CD4-positive, alpha-beta T cell treated with Interleukin-17A for 4 hours (primary cell): ENCODE results near the gene RGP1.

Experiments used
- DNase-seq: peaks from one replicate; pipeline ENCODE4 v3.0.0-alpha.2; 2020; ENCODE audit warnings: mixed read lengths

Gene RGP1

DNA sequence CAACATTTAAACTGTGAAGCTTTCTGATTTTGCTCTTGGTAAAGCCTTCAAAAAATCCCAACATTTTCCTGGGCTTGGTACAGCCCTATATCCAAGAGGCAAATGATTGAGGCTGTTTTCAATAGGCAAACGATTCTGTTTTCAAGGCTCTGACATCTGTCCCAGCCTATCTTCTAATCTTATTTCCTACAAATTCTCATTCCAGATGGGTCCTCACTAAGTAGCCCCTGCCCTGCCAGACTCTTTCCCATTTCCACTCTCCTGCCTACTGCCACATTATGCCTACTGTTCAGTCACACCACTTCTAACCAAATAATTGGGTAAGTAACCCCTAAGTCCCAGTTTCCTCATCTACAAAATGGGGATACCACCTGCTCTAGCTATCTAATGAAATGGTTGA is 3.5 kb upstream of the RGP1 start:
- DNase-seq = no peak

DNA sequence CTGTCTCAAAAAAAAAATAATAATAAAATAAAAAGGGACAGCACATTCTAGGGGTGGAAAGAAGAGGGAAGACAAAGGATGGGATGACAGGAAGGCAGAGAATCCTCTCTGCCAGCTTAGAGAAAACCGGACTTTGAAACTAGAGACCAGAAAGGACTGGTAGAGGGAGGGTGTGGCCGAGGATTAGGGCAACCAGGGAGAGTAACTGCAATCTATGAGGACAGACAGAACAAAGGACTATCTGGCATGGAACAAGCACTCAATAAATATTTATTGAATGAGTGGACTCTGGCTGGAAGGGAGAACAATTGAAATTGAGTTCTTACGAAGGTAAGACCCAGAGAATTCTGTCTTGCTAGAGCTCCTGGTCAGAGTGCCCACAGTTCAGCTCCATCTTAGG is 2.5 kb upstream of the RGP1 start:
- DNase-seq = no peak

DNA sequence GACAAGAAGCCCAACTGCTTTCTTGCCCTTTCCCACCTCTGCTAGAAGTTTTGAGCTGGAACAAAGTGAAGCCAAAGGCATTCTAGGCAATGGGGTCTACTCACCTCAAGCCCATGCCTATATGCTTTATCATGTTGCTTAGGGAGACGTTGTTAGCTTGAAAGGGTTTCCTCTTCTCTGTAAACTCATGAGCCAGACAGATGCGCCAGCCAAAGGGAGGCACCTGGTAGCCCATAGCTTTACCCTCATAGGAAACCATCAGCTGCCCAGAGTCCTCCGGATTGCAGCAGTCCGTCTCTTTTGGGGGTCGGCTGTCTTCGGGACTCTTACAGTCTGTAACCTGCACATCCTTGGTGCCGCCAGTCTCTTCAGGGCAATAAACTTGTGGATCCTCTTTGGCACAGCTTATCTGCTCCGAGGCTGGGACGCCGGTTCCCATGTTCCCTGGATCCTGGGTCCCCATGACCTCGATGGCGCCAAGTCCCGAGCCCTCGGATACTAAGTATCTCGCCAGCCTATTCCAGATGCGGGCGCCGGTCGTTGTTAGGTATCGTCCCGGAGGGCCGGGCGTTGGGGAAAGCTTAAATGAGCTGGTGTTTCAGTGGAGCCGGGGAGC is 737 bp upstream of the RGP1 start:
- DNase-seq = peak; percentile 20

DNA sequence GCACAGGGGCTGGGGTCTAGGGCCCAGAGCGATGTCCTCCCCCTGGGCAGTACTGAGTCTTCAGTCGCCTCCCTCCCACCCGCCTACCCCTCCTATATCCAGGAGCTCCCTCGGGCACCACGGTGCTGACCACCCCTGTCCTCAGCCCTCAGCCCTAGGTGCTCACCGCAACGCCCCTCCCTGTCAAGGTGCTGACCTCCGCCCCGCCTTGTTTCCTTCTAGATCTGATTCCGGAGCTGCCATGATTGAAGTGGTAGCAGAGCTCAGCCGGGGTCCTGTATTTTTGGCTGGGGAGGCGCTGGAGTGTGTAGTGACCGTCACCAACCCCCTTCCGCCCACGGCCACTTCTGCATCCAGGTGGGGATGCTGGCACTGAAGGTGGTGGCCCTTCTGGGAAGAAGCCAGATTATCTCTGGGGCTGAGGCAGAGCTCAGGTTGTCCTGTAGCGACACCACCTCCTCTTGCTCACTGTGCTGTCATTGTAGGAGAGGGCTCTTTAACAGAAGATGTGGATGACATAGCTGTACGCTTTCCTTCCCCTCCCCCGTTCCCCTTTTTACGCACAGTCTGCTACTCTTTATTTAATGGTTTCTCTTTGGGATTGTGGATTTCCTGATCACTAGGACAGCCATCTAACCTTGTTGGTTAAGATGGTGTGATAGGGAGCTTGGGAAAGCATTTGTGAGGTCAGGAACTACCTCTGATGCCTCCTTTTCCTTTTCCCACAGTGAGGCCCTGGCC is 598 bp downstream of the RGP1 start:
- peak; percentile 62 for DNase-seq

DNA sequence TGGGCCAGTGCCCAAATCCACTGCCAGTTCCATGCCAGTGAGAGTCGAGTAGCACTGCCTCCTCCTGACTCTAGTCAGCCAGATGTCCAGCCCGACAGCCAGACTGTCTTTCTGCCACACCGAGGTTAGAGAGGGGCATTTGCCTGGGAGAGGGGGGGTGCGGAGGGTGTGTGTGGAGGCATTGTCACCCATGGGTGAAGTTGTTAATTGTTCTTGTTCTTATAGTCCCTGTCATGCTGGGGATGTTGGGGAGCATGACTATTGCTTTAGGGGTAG is 1.1 kb downstream of the RGP1 start:
- DNase-seq = no peak

DNA sequence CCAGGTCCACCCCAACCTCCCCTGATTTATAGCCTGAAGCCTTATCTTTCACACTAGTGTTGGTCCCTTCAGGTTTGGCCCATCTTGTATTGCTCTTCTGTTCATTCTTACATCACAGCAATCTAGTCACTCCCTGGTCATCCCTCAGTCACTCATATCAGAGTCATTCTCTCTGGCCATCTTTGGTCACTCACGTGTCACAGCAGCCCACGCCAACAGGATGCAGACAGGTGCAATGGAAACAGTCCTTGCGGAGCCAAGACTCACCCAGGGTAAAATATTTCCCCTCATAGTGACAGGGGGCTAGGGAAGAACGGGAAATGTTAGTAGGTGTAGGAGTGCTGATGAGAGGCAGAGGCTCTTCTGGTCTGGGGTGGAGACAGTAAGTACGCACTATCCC is 4.4 kb downstream of the RGP1 start:
- no peak for DNase-seq

DNA sequence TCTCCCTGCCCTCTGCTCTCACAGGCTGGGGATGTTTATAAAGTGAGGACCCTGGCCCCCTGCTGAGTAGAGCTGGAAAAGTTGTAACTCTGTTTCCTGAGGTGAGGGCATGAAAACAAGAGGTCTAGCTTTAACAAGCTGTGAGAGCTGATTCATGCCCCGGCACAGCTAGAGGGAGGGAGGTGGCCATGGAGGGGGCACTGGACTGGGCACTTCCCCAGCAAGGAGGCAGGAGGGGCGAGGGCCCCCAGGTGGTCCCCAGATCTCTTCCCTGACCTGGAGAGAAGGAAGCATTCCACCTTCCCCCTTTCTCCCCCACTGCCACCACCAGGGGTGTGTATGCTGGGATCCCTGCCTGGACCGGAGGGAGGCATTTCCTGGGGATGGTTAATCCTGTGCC is 5.2 kb downstream of the RGP1 start, which contains the start of gene MSMP:
Gene MSMP (minus strand): TSS at position 13 of the 400 bp plus-strand sequence. CDS start 147 bp downstream, outside the sequence.
- DNase-seq = no peak

DNA sequence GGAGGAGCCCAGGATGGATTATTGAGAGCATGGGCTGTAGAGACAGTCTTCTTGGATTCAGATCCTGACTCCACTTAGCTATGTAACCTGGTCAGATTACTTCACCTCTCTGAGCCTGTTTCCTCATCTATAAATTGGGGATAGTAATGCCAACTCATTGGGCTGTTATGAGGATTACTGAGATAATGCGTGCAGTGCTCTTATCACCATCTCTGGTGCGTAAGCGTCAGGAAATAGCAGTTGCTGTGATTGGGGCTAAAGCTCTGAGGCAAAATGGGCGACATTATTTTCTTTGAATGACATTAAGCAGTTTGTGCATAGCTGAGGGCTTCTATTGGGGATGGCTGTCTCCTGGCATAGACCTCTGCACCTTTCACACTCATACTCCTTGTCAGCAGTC is 6.0 kb downstream of the RGP1 start:
- no peak for DNase-seq

DNA sequence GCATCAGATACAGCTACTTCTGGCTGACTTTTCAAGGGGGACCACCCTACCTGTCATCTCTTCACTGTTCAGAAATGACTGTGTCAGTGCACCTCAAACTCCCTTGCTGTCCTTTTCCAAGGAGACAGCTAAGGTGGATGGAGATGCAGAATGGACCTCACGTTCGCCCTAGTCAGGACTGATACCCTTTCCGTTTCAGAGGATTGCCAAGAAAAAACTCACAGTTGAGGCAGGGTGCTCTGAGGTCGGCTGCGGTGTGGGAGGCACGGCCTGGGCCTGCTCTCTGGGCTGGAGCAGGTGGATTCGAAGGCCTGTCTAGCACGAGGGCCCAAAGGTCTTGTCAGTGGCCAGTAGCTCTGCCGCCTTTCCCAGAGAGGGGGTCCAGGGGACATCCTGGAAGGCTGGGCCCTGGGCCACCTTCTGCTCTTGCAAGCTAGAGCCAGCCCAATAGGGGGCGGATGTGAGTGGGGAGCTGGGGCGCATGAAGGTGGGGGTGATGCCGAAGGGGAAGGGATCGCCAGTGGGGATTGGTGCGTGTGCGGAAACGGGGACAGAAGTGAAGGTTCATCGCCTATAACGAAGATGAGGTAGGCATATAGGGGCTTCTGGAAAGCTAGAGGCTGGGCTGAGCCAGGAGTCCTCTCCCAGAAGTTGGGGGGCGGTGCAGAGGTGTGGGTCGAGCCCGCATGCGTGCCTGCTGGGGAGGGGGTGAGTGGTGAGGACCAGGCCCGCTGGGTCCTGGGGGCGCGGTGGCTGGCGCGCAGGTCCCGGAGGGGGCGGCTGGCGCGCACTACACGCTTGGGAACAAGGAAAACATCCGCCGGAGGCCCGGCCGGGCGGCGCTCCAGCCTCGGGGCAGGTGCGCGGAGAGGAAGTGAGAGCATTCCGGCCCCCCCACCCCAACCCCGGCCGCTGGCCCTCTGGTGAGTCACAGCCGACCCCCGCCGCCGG is 7.5 kb downstream of the RGP1 start:
- DNase-seq = peak; percentile 84

DNA sequence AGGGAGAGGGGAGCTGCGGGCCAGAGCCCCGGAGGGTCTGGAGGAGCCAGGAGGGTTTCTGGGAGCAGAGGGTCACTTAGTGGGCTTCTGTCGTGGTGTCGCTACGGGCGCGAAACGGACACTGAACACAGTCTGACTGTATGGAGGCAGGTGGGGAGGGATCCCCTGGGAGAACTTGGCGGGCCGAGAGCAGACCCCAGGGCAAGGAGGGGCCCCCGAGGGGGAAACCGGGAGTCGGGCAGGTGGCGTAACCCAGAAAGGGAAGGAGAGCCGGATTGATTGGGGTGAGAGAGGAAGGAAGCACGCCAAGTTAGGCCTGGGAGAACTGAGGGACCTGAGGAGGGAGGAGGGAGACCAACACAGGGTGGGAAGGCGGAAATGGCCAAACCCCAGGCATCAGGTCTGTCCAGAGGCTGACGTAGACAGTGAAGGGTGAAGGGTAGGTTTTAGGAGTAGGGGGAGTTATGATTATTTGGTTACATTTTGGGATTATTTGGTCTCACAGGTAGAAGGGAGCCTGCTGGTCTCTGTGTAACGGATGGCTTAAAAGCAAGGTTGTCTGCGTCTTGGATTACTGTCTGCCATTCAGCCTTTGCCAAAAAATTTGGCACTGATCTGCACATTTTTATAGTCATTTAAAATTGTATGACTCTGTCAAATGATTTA is 8.3 kb downstream of the RGP1 start:
- no peak for DNase-seq

DNA sequence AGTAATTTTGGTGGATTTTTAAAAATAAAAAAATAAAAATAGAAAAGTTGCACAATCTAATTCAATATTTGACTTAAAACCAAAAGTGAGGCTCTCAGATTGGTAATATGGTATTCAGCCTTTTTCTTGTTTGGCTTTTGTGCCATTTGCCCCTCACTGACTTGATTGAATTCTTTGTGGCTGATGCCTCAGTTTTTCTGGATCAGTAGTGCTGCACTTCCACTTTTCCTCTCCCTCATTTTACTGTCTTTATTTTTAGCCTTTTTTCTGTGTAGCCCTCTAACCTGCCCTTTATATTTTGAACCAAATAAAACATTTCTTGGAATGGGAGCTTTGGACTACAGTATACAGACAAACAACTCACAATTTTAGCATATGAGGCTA is 8.8 kb downstream of the RGP1 start:
- DNase-seq = no peak

DNA sequence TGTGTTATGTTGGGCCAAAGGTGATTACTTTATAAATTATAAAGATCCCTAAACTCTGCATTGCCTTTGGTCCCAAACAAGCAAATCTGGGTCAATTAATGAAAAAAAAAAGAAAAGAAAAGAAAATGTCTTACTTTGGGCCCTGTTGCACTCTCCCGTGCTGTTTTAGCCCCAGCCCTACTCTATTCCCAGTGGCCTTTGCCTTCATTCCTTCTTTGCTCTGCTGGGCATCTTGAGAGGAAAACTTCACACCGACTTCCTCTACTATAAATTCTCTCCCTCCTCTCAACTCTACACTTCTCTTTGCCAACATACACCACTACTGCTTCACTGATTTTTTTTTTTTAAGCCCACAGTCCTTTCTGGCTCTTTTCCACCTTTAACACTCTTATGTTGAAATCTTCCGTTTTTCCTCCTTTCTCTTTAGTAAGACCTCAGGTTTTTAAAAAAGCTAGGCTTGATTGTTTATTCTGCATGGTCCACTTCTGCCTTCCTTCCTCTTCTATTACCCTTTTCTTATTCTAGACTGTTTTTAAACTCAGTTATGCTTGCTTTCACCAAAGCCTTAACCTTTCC is 9.5 kb downstream of the RGP1 start:
- no peak for DNase-seq

DNA sequence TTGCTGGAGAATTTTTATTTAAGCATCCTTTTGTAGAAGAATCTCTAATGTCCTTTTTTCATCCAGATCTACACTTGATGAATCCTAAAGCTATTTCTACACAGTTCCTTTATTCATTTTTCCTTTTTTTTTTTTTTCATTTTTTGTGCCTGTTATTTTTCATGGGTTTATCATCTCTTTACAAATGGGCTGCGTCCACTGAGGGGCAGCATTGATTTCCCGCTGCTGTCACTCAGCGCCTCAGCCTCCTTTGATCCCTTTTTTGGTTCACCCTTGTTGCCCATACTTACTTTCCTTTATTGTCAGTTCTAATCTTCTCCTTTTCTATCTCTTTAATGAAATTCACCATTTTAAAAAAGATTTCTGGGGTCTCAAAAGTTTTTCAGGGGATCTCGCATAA is 10.7 kb downstream of the RGP1 start:
- DNase-seq = no peak

DNA sequence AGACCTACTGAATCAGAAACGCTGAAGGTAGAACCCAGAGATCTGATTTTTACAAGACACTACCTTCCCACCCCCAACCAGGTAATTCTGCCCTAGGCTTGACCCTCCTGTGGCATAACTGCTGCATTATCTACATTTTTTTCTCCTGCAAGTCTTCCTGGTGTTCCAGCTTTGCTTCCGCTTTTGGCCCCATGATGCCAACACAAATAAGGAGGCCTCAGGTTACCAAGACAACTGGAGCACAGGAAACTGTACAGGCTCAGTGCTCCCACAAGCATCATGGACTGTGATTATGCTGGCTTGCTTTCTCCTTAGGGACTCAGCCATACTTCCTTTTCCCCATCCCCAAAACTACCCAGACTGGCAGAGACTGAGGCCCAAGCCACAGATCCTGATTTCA is 11.6 kb downstream of the RGP1 start:
- DNase-seq = no peak

DNA sequence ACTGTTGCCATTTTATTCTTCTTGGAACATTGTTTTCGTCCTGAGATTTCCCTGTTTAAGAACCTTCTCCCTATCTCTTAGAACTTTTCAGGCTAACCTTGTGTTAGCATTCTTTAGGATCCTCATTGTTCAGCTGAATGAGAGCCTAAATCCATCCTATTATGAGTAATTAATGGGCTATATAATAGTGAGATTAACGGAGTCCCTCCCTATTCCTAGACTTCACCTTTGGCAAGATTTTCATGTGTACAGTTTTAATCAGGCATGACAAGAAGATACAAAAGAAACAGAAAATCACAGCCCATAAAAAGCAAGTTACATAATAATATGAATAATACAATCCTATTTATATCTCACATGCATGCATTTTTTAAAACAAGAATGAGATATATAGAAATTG is 14.1 kb downstream of the RGP1 start:
- DNase-seq = no peak

DNA sequence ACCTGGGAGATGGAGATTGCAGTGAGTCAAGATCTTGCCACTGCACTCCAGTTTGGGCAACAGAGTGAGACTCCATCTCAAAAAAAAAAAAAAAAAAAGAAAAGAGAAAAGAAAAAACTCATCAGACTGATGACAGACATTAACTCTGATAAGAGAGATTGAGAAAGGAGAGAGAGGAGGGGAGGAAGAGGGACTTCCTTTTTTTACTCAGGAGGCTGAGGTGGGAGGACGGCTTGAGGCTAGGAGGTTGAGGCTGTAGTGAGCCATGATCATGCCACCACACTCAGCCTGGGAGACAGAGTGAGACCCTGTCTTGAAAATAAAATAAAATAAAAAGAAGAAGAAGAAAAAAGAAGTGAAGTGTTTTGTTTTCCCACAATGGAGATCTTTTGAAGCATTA is 14.7 kb downstream of the RGP1 start:
- DNase-seq = no peak

DNA sequence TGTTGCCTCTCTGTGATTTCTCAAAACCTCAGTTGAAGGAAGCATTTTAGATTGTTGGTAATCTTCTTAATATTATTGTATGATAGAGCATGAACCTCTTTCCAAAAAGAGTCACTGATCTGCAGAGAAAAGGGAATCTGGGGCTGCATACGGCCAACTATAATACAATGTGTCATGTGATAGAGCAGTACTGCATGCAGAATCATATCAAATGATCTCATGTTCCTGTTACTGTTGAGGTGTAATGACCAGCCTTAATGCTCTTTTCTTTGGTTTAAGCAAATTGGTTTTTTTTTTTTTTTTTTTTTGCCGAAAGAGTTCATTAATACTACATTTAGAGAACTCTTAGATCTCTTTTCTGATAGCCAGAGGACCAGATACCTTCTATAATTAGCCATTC is 17.9 kb downstream of the RGP1 start:
- no peak for DNase-seq

DNA sequence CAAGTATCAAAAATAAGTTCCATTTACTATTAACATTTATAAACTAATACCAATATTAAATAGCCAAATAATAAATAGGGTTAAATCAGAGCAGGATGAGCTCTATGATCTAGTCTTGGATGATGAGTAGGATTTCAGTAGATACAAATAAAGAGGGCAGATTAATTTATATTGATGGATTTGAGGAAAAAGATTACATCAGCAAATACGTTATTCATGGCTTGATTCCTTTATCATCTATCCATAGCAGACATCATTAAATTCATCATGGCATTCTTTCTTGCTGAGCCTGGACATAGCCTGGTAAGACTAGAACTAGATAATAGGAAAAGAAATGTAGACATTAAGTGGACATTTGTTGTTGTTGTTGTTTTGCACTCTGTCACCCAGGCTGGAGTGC is 18.4 kb downstream of the RGP1 start:
- DNase-seq = no peak

DNA sequence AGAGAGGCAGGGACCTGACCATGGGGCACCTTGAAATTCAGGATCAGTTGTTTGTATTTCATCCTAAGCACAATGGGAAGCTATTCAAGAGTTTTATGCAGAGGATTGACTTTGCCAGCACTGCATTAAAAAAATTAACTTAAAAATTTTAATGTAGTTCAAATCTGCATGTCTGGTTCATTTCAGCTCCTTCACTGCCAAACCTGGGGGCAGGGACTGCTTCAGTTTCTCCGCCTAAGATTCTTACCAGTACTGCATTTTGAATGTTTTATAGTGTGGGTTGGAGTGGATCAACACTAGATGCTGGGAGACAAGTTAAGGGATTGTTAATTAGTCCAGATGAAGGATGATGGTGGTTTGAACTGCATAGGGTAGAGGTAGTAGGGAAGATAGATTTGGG is 20.7 kb downstream of the RGP1 start:
- DNase-seq = no peak

DNA sequence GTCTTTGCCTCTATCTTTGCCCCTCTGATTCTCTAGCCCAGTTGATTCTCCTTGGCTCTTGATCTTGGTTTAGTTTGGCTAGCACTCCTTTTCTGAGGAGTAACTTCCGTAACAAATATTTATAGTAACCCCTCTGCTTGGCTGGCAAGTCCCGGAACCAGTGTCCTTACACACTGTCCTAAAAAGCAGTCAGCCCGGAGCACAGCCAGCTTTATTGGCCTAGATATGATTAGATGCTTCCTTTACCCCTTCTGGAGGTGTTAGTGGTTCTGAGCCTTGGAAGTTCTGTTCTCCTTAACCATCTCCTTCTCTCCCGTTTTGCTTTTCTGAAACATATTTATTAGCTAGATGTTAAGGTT is 22.0 kb downstream of the RGP1 start:
- no peak for DNase-seq

DNA sequence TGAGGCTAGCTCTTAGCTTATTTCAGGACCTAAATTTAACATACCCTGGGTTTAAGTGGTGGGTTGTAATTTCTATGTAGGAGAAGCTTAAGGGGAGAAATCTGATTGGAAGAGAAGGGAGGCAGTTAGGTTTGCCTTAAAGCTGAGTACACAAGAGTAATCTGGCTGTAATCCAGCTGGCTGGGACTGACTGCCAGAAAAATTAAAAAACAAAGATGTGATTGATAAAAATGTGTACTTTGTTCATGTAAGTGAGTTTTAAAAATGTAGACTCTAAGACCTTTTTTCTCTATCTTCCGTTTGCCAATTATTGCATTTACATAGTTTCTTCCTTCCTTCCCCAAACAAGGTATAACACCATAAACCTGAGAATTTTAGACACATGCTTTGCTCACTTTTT is 22.4 kb downstream of the RGP1 start:
- no peak for DNase-seq

DNA sequence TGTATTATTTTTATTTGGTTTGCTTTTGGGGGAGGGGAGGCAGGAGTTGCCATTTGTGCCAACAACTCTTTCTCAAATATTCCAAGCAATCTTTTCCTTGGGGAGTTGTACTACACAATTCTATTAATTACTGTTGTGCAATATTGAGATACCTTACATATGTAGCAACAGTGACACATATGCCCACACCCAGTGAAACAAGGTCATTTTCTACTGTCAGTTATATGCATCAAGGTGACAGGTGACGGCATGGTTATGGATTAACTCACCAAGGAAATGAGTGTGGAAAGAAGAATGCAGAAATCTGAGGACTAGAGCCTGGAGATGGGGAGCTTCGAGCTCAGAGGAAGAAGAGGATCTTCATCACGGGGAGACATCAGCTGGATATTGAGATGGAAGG is 22.9 kb downstream of the RGP1 start:
- DNase-seq = no peak
